Uterine smooth muscle cell (primary cell): ENCODE measurements around the gene DNAJC9. TPM values are rescaled to one million over a fixed set of nuclear protein-coding genes. Genes with fewer than 3 reads are reported as not detected.

Source experiments
- total RNA-seq: library from RNA; depleted of rRNA; stranded (reverse); fragments of >200 nt; gene quantifications from 2 replicates; pipeline ENCODE4 v1.2.3, GENCODE V29; 2014

DNAJC9 gene, protein sequence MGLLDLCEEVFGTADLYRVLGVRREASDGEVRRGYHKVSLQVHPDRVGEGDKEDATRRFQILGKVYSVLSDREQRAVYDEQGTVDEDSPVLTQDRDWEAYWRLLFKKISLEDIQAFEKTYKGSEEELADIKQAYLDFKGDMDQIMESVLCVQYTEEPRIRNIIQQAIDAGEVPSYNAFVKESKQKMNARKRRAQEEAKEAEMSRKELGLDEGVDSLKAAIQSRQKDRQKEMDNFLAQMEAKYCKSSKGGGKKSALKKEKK
- 30.6 and 80.8 TPM in 2 replicates for total RNA-seq

DNA sequence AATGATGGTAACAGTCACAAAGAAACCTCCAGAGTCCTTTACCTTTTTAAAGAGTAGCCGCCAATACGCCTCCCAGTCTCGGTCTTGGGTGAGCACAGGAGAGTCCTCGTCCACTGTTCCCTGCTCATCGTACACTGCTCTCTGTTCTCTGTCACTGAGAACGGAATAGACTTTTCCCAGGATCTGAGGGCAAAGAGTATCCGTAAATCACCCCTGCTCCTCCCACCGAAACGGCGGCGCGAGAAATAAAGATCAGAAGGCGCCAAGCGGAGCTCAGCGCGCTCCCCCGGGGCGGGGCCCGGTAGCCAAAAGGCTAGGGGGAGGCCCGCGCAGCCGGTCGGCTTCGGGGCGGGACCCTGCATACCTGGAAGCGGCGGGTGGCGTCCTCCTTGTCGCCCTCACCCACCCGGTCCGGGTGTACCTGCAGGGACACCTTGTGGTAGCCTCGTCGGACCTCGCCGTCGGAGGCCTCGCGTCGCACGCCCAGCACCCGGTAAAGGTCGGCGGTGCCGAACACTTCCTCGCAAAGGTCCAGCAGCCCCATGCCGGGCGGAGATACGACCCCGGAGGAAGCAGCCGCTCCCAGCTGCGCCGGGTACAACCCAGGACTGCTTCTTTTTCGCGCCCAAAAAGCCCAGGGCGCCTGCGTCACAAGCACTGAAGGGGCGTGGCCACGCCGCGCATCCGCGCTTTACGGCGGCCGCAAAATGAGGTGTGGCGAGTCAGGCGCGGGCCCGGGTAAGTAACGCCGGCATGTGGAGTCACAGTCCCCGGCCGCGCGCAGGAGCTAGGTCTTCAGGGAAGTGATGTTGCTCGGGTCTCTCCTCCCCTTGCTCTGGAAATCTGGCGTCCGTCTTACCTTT lies at the start of gene DNAJC9:
Gene DNAJC9 (minus strand): TSS at position 610 of the 863 bp plus-strand sequence. CDS start 66 bp downstream, at position 544.

DNA sequence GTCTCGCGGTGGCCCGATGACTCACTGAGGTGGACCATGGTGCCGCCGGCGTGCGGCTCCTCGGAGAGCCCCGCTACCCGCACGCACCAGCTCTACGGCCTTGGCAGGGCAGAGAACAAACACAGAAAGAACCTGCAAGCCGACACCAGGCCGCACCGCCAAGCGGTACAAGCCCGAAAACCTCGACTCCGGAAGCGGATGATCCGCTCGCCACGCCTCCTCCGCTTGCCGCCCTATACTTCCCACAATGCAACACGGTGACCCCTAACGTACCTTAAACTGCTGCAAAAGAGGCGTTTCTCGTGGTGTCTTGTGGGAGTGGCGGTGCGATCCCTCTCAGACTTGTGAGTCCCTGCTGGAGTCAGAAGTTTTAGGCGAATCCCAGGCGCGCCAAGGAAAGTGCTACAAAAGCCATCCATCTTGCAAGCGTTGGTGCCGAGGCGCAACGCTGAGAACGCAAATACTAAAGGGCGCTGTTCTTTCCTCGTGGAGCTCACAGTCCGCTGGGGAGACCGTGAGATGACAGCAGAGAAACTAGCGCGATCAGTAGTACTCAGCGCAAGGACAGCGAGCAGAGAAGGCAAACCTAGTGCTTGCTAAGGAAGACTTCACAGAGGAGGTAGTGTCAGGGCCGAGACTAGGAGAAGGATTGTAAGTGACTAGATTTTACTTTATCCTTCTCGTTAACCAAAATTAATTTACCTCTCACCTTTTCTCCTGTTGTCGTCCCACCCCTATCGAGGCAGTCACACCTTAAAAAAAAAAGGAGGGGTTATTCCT lies 5.6 kb upstream of the DNAJC9 start, which contains the start of gene MRPS16:
Gene MRPS16 (minus strand): TSS at position 200 of the 780 bp plus-strand sequence. CDS start 162 bp downstream, at position 38.

Other genes starting within 250 kb of the DNAJC9 start
- gene P4HA1, start 150.4 kb downstream of the DNAJC9 start, total RNA-seq, result 201 and 428 TPM in 2 replicates
- gene NUDT13, start 136.8 kb downstream of the DNAJC9 start, total RNA-seq, result 1.6 and 1.8 TPM in 2 replicates
- gene ECD, start 79.2 kb downstream of the DNAJC9 start, total RNA-seq, result 30.0 and 32.1 TPM in 2 replicates
- 24.9 and 41.1 TPM in 2 replicates for gene FAM149B1, start 79.1 kb downstream of the DNAJC9 start, total RNA-seq
- 77.2 and 92.7 TPM in 2 replicates for gene MRPS16, start 5.4 kb upstream of the DNAJC9 start, total RNA-seq
- 0.44 and 0.75 TPM in 2 replicates for gene CFAP70, start 111.6 kb upstream of the DNAJC9 start, total RNA-seq
- 148 and 211 TPM in 2 replicates for gene ANXA7, start 166.8 kb upstream of the DNAJC9 start, total RNA-seq
- 2.0 and 2.1 TPM in 2 replicates for gene MSS51, start 186.3 kb upstream of the DNAJC9 start, total RNA-seq
- 34.9 and 36.6 TPM in 2 replicates for gene PPP3CB, start 248.8 kb upstream of the DNAJC9 start, total RNA-seq